Measurements from ENCODE around the gene NCAPD3. TPM values are rescaled to one million over a fixed set of nuclear protein-coding genes. Genes with fewer than 3 reads are reported as not detected.

NCAPD3 gene
- polyA plus RNA-seq, 3 donors, result 4.0 to 15.2 (median 6.0) TPM

- no peak overlapping the region for H3K4me2 ChIP-seq (replicated peaks; ENCODE audit: extremely low read depth, low read length, poor library complexity, severe bottlenecking)
- no peaks in the 10 kb centered on the region for H3K36me3 ChIP-seq (replicated peaks in 1 of 2; ENCODE audit: control insufficient read depth in 1 of 2, insufficient read depth in 2 of 2, low read length in 2 of 2)
- H3K9ac ChIP-seq (ENCODE audit: insufficient read depth, low read length, poor library complexity, severe bottlenecking), result no peak overlapping the region
- peaks cover 28% of the 10 kb centered on the region for H3K4me1 Mint-ChIP-seq
- peak overlapping the region in 1 of 2 donors; percentile 67 for H3K4me3 Mint-ChIP-seq
- H3K9me3 Mint-ChIP-seq, result peaks cover 0 to 15% (median 8%) of the 10 kb centered on the region in 7 donors
- H3K27me3 Mint-ChIP-seq (ENCODE audit: low read depth in 3 of 3), result peaks cover 88 to 93% (median 90%) of the 10 kb centered on the region in 3 donors
- no peaks in the 10 kb centered on the region for H4K20me1 ChIP-seq (ENCODE audit: insufficient read depth, low read length)
- H2AFZ ChIP-seq (ENCODE audit: insufficient read depth, low read depth, low read length, poor library complexity, severe bottlenecking), result no peak overlapping the region
- no peak for TF ChIP-seq CTCF (IDR thresholded peaks at IDR 0.05)
- no peak overlapping the region for H3K4me3 ChIP-seq (replicated peaks in 1 of 3; ENCODE audit: low read depth in 2 of 3, low read length in 3 of 3)
- peaks cover 15 to 16% of the 10 kb centered on the region in 2 donors for H3K4me1 ChIP-seq (ENCODE audit: control insufficient read depth in 1 of 2, insufficient read depth in 2 of 2, low read length in 2 of 2)
- DNase-seq, result no peak
- H3K27me3 ChIP-seq (ENCODE audit: control insufficient read depth in 2 of 2, insufficient read depth in 2 of 2, low read length in 2 of 2), result peaks cover 68 to 92% of the 10 kb centered on the region in 2 donors
- H3K36me3 Mint-ChIP-seq, result peaks cover 3 to 4% of the 10 kb centered on the region in 2 donors
- no peak overlapping the region for H3K27ac Mint-ChIP-seq
- H3K27ac ChIP-seq (ENCODE audit: low read depth in 1 of 2, low read length in 2 of 2), result no peak overlapping the region
- peaks cover 0 to 18% of the 10 kb centered on the region in 2 donors for H3K9me3 ChIP-seq (replicated peaks in 1 of 2; ENCODE audit: control insufficient read depth in 1 of 2, insufficient read depth in 1 of 2, low read length in 2 of 2)
- H3K79me2 ChIP-seq (ENCODE audit: insufficient read depth, low read length), result no peaks in the 10 kb centered on the region
- intact Hi-C loops (cut with micrococcal nuclease), result no loop called here
- WGBS (ENCODE audit: insufficient coverage), result 44% methylated on average over 11 of the region's 18 CpGs
Measured at GRCh38 chr11:134272381-134273316, 48.9 kb upstream of the NCAPD3 start.

- Histone ChIP-seq H3K36me3 (replicated peaks in 1 of 2; ENCODE audit: control insufficient read depth in 1 of 2, insufficient read depth in 2 of 2, low read length in 2 of 2) (no peaks in the 10 kb centered on the region), H3K9ac (ENCODE audit: insufficient read depth, low read length, poor library complexity, severe bottlenecking) (no peak overlapping the region), H3K27me3 (ENCODE audit: control insufficient read depth in 2 of 2, insufficient read depth in 2 of 2, low read length in 2 of 2) (peaks cover 61 to 86% of the 10 kb centered on the region in 2 donors), H3K4me1 (ENCODE audit: control insufficient read depth in 1 of 2, insufficient read depth in 2 of 2, low read length in 2 of 2) (peaks cover 22% of the 10 kb centered on the region in 2 donors), H3K9me3 (replicated peaks in 1 of 2; ENCODE audit: control insufficient read depth in 1 of 2, insufficient read depth in 1 of 2, low read length in 2 of 2) (peaks cover 0 to 11% of the 10 kb centered on the region in 2 donors), H3K4me3 (replicated peaks in 1 of 3; ENCODE audit: low read depth in 2 of 3, low read length in 3 of 3) (no peak overlapping the region), H2AFZ (ENCODE audit: insufficient read depth, low read depth, low read length, poor library complexity, severe bottlenecking) (no peak overlapping the region), H3K79me2 (ENCODE audit: insufficient read depth, low read length) (no peaks in the 10 kb centered on the region), H4K20me1 (ENCODE audit: insufficient read depth, low read length) (no peaks in the 10 kb centered on the region), H3K4me2 (replicated peaks; ENCODE audit: extremely low read depth, low read length, poor library complexity, severe bottlenecking) (no peak overlapping the region), H3K27ac (ENCODE audit: low read depth in 1 of 2, low read length in 2 of 2) (no peak overlapping the region)
- TF ChIP-seq CTCF (IDR thresholded peaks at IDR 0.05), result no peak
- Mint-ChIP-seq H3K27me3 (ENCODE audit: low read depth in 3 of 3) (peaks cover 81 to 86% (median 83%) of the 10 kb centered on the region in 3 donors), H3K4me3 (peak overlapping the region in 1 of 2 donors; percentile 67), H3K9me3 (peaks cover 0 to 10% (median 6%) of the 10 kb centered on the region in 7 donors), H3K27ac (no peak overlapping the region), H3K4me1 (peaks cover 29% of the 10 kb centered on the region), H3K36me3 (peaks cover 2 to 3% of the 10 kb centered on the region in 2 donors)
- no peak for DNase-seq
- no CpG with 5 or more reads among the region's 4 CpGs for WGBS (ENCODE audit: insufficient coverage)
- intact Hi-C loops (cut with micrococcal nuclease), result no loop called here
Measured at GRCh38 chr11:134271978-134272377, 48.2 kb upstream of the NCAPD3 start.

Measured in CD14-positive monocyte (primary cell).